ENCODE results near the gene ZNF805.
"Not testable (repeated sequence)": the region's sequence is repeated elsewhere in the genome, so short reads cannot be mapped to it uniquely, and the experiment has no call there.

Gene ZNF805

GRCh38 chr19:57240311-57241090 lies at the start of gene ZNF805:
TSS of gene ZNF805 (plus strand) at chr19:57240632. CDS start at chr19:57240892, 260 bp downstream.
- peak; percentile 92 for DNase-seq

DNA sequence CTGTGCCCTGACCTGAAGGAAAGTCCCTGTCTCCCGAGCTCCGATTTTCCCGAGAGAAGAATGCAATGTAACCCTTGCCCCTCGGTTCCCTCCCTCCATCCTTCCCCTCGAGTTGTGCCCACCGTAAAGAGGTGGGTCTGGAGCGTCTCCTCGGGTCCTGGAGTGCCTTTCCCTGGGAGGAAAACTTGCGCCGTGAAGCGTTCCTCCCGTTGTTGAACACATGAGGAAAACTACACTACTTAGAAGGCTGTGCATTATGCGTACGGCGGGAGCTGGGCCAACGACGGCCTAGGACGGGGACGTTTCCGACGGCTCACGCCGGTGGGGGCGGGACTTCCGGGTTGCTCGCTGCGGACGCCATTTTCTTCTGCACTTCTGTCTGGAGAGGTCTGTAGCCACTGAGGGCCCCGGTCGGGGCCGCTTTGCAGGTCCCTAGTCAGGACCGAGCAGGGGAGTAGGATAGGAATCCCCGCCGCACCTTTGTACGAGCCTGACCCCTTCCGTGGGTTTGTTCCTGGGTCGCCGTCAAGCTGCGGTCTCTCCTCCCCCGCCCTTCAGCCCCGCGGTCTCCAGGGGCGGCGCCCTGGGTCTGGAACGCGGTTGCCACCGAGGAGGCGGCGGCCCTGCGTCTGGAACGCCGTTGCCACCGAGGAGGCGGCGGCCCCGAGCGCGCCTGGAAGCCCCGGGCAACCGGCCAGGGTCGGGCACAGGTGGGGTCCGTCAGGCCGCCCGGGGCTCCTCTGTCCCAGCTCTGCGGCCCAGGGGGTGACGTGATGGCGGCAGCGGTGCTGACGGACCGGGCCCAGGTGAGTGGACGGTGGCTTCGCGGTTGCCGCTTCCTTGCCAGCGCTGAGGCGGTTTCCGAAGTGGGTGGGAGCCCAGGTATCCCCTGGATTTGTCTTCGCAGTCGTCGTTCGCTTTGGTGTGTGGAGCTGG lies 49.0 kb upstream of the ZNF805 start, which contains the start of gene ZNF264:
Gene ZNF264, plus strand, starts transcription at position 360 of the 936 bp plus-strand sequence. Its CDS starts 414 bp downstream, at position 774.
- peak; percentile 85 for DNase-seq

GRCh38 chr19:57192077-57192420 lies 48.4 kb upstream of the ZNF805 start:
- no peak for DNase-seq

DNA sequence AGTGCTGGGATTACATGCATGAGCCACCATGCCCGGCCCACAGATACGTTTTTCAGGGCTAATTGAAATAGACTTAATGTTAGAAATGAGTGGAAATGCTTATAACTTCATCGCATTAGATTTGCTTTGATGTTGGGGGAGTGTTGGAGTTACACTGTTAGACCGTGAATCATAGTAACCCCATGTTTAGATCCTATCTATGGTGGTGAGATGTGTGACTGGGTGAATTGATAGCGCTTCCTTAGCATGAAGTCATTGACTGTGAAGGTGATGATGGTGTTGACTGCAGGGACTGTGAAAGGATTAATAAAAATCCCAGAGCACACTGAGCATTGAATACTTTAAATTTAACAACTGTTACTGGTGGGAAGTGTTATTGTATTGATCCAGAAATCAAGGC lies 47.4 kb upstream of the ZNF805 start:
- DNase-seq: no peak

DNA sequence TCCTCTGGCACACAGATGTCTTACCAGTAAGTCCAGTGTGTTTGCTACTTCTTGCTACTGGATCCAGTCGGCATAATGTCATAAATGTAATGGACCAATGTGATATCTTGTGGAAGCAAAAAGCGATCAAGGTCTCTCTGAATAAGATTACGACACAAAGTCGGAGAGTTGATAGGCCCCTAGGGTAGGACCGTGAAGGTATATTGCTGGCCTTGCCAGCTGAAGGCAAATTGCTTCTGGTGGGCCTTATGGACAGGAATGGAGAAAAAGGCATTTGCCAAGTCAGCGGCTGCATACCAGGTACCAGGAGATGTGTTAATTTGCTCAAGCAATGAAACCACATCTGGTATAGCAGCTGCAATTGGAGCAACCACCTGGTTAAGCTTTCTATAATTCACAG lies 42.6 kb upstream of the ZNF805 start:
- DNase-seq: not testable (repeated sequence)

DNA sequence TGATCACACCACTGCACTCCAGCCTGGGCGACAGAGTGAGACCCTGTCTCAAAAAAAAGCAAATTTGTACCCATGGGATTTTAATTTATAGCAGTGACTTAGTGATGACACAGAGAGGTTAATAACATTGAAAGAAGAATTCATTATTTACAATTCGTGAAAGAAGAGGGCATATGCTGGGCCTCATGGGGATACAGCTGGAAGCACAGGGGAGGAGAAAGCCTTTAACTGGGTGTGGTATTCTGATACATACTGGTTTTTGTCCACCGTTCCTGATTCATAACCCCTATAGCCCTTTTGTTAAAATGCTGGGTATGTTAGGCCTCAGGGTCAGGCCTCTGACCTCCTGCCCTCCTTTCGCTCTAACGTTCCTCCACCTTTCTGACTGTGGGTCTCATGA lies 38.3 kb upstream of the ZNF805 start:
- DNase-seq: no peak

GRCh38 chr19:57210381-57210780 lies 30.1 kb upstream of the ZNF805 start:
- DNase-seq: no peak

DNA sequence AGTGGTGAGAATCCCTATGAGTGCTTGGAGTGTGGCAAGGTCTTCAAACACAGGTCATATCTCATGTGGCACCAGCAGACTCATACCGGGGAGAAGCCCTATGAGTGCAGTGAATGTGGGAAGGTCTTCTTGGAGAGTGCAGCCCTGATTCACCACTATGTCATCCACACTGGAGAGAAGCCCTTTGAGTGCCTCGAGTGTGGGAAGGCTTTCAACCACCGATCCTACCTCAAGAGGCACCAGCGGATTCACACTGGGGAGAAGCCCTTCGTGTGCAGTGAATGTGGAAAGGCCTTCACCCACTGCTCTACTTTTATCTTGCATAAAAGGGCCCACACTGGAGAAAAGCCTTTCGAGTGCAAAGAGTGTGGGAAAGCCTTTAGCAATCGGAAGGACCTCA lies 28.3 kb upstream of the ZNF805 start:
- DNase-seq: no peak

- DNase-seq: no peak
These were observed 12.9 kb upstream of the ZNF805 start for GRCh38 chr19:57227502-57227901.

DNA sequence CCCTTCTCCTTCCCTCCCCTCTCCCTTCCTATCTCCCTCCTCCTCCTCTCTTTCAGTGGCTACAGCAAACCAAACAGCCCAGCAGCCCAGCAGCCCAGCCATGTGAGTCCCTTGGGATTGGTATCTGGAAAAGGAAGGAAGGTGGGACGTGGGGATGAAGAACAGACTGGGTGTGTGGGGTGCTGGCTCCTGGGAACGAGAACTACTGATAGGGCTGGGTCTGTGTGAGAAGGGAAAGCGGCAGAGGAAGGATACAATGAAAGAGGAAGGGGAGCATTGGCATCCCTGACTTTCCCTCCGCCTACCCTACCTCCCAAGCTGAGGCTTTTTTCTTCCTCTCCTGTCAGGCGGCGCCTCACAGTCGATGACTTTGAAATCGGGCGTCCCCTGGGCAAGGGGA lies 8.7 kb upstream of the ZNF805 start:
- no peak for DNase-seq

- DNase-seq: no peak
These were observed 7.2 kb upstream of the ZNF805 start for GRCh38 chr19:57233207-57233606.

- DNase-seq: no peak
These were observed 486 bp upstream of the ZNF805 start for GRCh38 chr19:57239982-57240310.

- no peak for DNase-seq
These were observed 744 bp downstream of the ZNF805 start for GRCh38 chr19:57241176-57241575.

DNA sequence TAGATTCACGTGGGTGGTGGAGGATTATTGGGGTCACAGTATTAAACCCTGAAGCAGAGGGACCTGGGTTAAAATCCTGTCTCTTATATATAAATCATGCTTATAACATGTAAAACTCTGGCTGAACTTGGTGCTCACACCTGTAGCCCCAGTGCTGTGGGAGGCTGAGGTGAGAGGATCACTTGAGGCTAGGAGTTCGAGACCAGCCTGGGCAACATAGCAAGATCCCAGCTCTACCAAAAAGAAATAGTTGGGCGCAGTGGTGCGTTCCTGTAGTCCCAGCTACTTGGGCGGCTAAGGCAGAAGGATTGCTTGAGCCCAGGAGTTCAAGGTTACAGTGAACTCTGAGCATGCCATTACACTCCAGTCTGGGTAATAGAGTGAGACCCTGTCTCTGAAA lies 2.4 kb downstream of the ZNF805 start:
- no peak for DNase-seq

DNA sequence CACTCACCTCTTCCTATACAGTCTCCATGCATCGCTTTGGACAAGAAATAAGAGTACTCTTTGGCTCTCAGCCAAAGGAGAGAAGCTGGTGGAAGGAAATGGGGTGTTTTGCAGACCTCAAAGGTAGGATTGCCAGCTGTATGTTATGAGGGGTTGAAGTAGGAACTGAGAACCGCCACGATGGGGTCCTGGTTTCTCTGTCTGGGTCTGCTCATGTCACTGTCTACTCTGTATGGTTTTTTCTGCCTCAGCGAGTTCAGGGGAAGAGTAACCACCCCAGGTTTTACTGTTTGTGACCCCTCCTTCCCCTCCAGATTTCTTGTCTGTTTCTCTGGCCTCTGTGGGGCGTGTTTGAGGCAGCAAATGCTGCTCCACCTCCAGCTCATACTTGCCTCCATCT lies 4.1 kb downstream of the ZNF805 start:
- no peak for DNase-seq

DNA sequence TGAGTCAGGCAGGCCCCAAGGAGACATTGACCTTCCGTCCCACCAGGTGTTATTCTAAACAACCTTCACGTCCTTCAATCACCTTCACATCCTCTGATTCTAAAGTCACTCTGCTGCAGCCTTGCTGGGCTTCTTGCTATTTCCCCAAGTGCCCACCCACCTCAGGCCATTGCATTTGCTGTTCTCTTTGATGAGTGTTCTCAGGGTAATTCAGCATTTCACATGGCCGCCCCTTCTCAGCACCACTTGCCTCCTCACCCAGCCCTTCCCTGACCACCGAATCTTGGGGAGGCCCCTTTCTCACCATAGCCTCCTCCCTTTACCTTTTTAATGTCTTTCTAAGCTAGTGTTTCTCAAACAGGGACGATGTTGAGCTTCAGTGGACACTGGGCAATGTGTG lies 4.6 kb downstream of the ZNF805 start:
- DNase-seq: no peak

DNA sequence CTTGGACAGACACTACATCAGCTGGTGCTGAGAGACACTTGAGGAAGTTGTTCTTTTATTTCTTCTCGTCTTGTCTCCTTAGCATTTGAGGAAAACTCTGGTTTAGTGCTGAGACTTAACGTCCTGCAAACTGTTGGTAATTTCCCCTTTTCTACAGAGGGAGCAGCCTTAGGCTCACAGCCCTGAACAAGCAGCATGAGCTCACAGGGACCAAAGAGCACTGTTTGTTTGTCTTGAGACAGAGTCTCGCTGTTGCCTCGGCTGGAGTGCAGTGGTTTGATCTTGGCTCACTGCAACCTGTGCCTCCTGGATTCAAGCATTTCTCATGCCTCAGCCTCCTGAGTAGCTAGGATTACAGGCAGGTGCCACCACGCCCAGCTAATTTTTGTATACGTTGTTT lies 5.5 kb downstream of the ZNF805 start:
- DNase-seq: no peak

GRCh38 chr19:57248646-57249045 lies 8.2 kb downstream of the ZNF805 start:
- no peak for DNase-seq

GRCh38 chr19:57249329-57249728 lies 8.9 kb downstream of the ZNF805 start:
- no peak for DNase-seq

DNA sequence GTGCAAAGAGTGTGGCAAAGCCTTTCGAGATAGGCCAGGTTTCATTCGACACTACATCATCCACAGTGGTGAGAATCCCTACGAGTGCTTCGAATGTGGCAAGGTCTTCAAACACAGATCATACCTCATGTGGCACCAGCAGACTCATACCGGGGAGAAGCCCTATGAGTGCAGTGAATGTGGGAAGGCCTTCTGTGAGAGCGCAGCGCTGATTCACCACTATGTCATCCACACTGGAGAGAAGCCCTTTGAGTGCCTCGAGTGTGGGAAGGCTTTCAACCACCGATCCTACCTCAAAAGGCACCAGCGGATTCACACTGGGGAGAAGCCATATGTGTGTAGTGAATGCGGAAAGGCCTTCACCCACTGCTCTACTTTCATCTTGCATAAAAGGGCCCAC lies 13.3 kb downstream of the ZNF805 start:
- DNase-seq: not testable (repeated sequence)

GRCh38 chr19:57262044-57262443 lies 21.6 kb downstream of the ZNF805 start:
- DNase-seq: no peak

DNA sequence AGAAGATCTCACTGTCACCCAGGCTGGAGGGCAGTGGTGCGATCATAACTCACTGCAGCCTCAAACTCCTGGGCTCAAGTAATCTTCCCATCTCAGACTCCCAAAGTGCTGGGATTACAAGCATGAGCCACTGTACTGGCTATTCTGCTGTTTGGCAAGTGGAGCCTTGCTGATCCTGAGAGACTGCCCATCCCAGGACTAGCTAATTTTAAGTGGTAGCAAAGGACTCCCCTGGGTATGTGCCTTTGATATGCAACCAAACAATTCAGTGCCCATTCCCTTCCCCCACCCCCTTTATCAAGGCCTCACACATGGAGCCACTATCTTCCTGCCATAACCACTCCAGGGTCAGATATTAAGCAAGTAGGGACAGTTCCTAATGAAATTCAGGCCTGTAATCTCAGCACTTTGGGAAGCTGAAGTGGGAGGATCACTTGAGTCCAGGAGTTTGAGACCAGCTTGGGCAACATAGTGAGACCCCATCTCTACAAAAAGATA lies 22.9 kb downstream of the ZNF805 start:
- no peak for DNase-seq

GRCh38 chr19:57267291-57267690 lies 26.9 kb downstream of the ZNF805 start:
- no peak for DNase-seq

All from fibroblast of upper back skin (primary cell).